Measurements from ENCODE around the gene THUMPD2.

Gene THUMPD2

DNA sequence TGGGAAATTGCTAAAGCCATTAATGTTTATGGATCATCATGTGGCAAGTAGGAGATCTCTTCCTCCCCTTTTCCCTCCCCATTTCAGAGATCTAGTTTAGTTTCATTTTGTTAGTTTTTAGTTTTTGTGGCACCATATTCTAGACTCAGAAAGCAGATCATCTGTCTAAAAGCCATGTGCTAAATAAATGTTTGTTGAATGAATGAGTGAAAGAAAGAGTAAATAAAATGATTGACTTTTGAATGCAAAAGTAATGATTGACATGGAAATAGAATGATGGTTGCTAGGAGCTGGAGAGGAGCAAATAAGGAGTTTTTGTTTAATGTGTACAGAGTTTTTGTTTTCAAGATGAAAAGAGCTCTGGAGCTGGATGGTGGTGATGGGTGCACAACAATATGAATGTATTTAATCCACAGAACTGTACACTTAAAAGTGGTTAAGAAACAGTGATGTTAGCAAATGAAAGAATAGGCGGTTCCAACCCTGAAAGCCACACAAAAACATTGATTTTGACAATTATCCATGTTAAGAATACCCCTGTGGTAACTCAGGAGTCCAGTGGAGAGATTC is 89.7 kb downstream of the THUMPD2 start:
- TF ChIP-seq, protein P1, sequence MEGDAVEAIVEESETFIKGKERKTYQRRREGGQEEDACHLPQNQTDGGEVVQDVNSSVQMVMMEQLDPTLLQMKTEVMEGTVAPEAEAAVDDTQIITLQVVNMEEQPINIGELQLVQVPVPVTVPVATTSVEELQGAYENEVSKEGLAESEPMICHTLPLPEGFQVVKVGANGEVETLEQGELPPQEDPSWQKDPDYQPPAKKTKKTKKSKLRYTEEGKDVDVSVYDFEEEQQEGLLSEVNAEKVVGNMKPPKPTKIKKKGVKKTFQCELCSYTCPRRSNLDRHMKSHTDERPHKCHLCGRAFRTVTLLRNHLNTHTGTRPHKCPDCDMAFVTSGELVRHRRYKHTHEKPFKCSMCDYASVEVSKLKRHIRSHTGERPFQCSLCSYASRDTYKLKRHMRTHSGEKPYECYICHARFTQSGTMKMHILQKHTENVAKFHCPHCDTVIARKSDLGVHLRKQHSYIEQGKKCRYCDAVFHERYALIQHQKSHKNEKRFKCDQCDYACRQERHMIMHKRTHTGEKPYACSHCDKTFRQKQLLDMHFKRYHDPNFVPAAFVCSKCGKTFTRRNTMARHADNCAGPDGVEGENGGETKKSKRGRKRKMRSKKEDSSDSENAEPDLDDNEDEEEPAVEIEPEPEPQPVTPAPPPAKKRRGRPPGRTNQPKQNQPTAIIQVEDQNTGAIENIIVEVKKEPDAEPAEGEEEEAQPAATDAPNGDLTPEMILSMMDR (IDR thresholded peaks at IDR 0.05; ENCODE audit: low read depth, low read length): no peak
- no peak for DNase-seq (ENCODE audit: low read depth in 2 of 2)

DNA sequence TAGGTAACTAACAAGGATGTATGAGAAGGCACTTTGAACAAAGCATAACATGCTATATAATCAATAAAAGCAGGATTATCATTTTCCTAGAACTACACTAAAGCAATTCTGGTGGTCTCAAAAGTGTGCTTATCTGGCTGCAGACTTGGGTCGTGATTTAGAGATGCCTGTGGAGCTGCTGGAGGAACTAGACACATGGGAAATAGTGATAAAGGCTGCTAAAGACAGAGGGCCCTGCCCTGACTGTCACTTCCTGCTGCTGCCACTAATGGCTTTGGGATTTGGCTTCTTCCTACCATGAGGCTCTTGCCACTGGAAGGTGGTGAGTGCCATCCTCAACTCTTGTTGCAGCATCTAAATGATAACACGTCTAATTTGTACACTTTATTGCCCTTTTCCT is 90.9 kb downstream of the THUMPD2 start:
- TF ChIP-seq, protein P1 (IDR thresholded peaks at IDR 0.05; ENCODE audit: low read depth, low read length): no peak
- no peak overlapping the region for H3K4me3 ChIP-seq (replicated peaks in 1 of 2; ENCODE audit: low read depth in 2 of 2, low read length in 2 of 2)
- DNase-seq (ENCODE audit: low read depth in 2 of 2): no peak

More for the DNA sequence above, 89.7 kb downstream of the THUMPD2 start:
- no peak overlapping the region for H3K4me3 ChIP-seq (replicated peaks in 1 of 2; ENCODE audit: low read depth in 2 of 2, low read length in 2 of 2)

DNA sequence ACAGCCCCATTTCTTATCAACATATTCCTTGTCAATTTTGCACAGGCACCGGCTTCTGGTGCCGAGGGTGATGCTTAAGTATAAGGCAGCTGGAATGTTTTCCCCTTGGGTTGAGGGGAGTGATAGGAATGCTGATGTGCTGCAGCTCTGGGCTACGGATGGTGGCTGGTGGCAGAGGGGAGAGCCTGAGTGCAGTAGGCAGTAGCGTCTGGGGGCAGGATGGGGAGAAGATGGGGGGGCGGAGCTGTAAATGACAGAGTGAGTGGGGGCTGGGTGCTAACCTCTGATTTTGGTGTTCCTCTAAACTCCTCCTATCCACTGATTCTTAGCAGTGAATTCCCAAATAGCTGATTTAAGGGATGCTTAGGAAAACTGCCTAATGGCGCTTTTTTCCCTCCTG is 92.6 kb downstream of the THUMPD2 start:
- TF ChIP-seq, protein P1 (IDR thresholded peaks at IDR 0.05; ENCODE audit: low read depth, low read length): no peak
- no peak for DNase-seq (ENCODE audit: low read depth in 2 of 2)
- H3K4me3 ChIP-seq (replicated peaks in 1 of 2; ENCODE audit: low read depth in 2 of 2, low read length in 2 of 2): no peak overlapping the region

Measured in cardiac fibroblast (primary cell).